PC-9 (cell line): Measurements from ENCODE around the gene FLNC.

Experiments
- CTCF ChIP-seq: fragments of 200-600 bp; sonication (generic); conservative IDR thresholded peaks from 2 replicates; pipeline ENCODE4 v1.6.1; 2017; ENCODE audit warnings: mixed run types, antibody characterized with exemption, mild to moderate bottlenecking, moderate library complexity
- EZH2 ChIP-seq: fragments of 200-600 bp; sonication (generic); IDR thresholded peaks from 2 replicates; pipeline ENCODE4 v1.8.0; 2017; ENCODE audit warnings: antibody characterized with exemption, low read depth

GRCh38 chr7:128821724-128822123 is 8.5 kb upstream of the FLNC start:
- no peak for TF ChIP-seq EZH2
- no peak for TF ChIP-seq CTCF
